Osteocyte (in vitro differentiated cells): ENCODE measurements around the gene C1orf50. TPM values are rescaled to one million over a fixed set of nuclear protein-coding genes. Genes with fewer than 3 reads are reported as not detected.

Experiments
- DNase-seq: peaks from one replicate; pipeline ENCODE4 v3.0.0; 2021; ENCODE audit warnings: mixed read lengths; ENCODE audit not compliant: unreplicated experiment; ENCODE audit errors: extremely low spot score
- H3K27ac Mint-ChIP-seq: one replicate; pipeline ENCODE4 v1.8.0; 2021; ENCODE audit warnings: mild to moderate bottlenecking, mixed read lengths; ENCODE audit not compliant: unreplicated experiment
- H3K27me3 Mint-ChIP-seq: one replicate; pipeline ENCODE4 v1.8.0; 2021; ENCODE audit warnings: mixed read lengths; ENCODE audit not compliant: unreplicated experiment
- H3K36me3 Mint-ChIP-seq: one replicate; pipeline ENCODE4 v1.8.0; 2021; ENCODE audit warnings: mixed read lengths; ENCODE audit not compliant: unreplicated experiment
- H3K4me1 Mint-ChIP-seq: one replicate; pipeline ENCODE4 v1.8.0; 2021; ENCODE audit warnings: mixed read lengths; ENCODE audit not compliant: unreplicated experiment
- H3K4me3 Mint-ChIP-seq: one replicate; pipeline ENCODE4 v1.8.0; 2021; ENCODE audit warnings: mild to moderate bottlenecking, moderate library complexity, mixed read lengths; ENCODE audit not compliant: unreplicated experiment
- H3K9me3 Mint-ChIP-seq: one replicate; pipeline ENCODE4 v1.8.0; 2021; ENCODE audit warnings: mixed read lengths; ENCODE audit not compliant: unreplicated experiment
- total RNA-seq: library from RNA; stranded (reverse); gene quantifications from 2 replicates; pipeline ENCODE4 v1.2.1, GENCODE V29; 2021
- TF ChIP-seq, protein P1 (sequence below): fragments of 200-600 bp; sonication (generic); IDR thresholded peaks from 2 replicates; pipeline ENCODE4 v1.5.0; 2021; ENCODE audit warnings: antibody characterized with exemption, mild to moderate bottlenecking, moderate library complexity

The C1orf50 gene
- total RNA-seq, 1 donor from 2014 or later, result 5.6 TPM

DNA sequence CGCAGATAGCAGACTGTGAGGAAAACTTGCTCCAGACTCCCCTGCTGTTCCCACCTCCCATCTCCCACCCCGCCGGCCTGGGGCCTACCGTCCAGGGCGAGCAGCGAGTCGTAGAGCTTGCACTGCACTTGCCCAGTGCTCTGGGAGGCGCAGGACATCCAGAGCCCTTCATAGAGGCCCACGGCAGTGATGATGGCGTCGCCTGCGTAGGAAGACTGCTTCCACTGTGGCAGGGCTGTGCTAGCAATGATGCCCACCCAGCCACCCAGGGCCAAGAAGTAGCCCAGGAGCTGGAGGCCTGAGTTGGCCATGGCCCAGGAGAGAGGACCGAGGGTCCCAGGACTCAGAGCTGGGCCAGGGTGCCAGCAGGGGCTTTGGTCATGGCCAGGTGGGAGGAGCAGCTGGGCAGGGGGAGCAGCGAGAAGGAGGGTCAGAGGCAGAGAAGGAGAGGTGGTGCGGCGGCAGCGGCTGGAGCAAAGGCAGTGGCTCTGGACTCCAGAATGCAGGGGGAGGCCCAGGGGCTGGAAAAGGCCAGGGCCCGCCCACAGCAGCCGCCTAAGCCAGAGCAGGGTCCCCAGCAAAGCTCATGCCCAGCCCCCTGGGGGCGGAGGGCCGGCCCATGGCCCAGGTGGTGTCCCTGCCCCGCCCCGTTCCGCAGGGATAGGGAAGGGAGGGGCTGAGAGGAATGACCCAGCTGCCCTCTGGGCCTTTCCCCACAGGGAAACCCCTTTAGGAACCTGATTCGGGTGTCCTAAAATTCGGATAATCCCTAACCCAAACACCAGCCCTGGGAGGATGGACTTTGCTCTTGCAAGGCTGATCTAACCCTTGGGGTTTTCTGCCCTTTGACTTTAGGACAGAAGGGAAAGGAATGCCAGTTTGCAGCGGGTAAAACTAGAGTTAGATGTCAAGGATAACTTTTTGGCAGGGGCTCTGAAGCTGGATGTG, 27.0 kb upstream of the C1orf50 start, which contains the start of gene CLDN19:
Gene CLDN19 (minus strand): TSS at position 484 of the 948 bp plus-strand sequence. CDS start 173 bp downstream, at position 311.
- no peak within 1 kb of the TSS for H3K4me3 Mint-ChIP-seq
- H3K9me3 Mint-ChIP-seq, result no peaks in the 10 kb centered on the region
- H3K36me3 Mint-ChIP-seq, result no peaks in the 10 kb centered on the region
- peaks cover 21% of the 10 kb centered on the region for H3K4me1 Mint-ChIP-seq
- no peaks in the 10 kb centered on the region for H3K27me3 Mint-ChIP-seq
- TF ChIP-seq, protein P1, sequence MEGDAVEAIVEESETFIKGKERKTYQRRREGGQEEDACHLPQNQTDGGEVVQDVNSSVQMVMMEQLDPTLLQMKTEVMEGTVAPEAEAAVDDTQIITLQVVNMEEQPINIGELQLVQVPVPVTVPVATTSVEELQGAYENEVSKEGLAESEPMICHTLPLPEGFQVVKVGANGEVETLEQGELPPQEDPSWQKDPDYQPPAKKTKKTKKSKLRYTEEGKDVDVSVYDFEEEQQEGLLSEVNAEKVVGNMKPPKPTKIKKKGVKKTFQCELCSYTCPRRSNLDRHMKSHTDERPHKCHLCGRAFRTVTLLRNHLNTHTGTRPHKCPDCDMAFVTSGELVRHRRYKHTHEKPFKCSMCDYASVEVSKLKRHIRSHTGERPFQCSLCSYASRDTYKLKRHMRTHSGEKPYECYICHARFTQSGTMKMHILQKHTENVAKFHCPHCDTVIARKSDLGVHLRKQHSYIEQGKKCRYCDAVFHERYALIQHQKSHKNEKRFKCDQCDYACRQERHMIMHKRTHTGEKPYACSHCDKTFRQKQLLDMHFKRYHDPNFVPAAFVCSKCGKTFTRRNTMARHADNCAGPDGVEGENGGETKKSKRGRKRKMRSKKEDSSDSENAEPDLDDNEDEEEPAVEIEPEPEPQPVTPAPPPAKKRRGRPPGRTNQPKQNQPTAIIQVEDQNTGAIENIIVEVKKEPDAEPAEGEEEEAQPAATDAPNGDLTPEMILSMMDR, result no peak
- H3K27ac Mint-ChIP-seq, result no peak within 1 kb of the TSS
- no peak for DNase-seq

DNA sequence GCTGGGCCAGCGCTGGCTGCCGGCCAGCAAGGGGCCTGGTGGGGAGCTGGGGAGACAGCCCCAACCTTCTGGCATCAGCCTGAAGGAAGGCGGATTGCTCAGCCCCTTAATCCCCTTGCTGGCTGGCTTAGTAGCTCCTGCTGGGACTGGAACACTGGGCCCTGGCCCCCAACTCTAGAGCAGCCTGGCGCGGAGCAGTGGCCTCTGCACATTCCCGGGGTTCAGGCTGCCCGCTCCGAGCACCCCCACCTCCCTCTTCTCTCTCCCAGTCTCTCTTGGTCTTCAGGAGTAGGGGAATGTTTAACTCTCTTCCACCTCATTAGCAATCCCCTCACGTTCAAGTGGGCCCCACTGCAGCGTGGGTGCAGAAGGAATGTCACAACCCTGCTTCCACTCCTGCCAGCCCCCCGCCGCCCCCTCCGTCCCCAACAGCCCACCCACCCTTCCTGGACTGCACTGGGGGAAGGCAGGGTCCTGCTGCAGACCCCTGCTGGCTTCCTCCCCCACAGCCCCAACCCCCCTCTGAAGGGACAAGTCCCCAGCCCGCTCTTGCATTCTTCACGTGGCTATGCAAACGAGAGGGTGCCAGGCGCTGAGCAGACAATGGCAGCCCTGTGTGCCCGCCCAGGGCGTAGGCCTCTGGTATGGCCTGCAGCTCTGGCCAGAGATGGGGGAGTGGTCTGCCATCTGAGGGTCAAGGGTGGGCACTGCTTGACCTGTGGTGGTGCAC, 26.0 kb upstream of the C1orf50 start:
- no peak for DNase-seq
- Mint-ChIP-seq H3K36me3 (peaks cover 3% of the 10 kb centered on the region), H3K27ac (no peak overlapping the region), H3K4me1 (peaks cover 21% of the 10 kb centered on the region), H3K27me3 (no peaks in the 10 kb centered on the region), H3K9me3 (no peaks in the 10 kb centered on the region), H3K4me3 (no peak overlapping the region)
- TF ChIP-seq, protein P1, result no peak

DNA sequence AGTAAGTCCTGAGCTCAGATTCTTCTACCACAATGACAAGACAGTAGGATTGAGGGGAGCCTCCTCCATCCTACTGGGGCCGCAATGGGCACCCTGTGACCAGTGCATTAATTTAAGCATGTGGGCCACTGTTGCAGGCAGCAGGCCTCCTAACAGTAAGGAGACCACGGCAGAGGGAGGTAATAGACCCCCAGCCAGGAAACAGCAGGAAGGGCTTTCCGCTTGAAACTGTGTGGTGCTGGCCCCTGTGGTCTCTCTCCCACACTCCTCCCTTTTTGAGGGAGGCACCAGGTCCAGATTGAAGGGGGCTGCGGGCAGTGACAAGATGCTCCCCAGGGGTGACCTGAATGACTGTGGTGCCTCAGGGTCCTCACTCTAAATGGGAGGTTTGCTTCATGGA, 25.3 kb upstream of the C1orf50 start:
- peaks cover 9% of the 10 kb centered on the region for H3K36me3 Mint-ChIP-seq

DNA sequence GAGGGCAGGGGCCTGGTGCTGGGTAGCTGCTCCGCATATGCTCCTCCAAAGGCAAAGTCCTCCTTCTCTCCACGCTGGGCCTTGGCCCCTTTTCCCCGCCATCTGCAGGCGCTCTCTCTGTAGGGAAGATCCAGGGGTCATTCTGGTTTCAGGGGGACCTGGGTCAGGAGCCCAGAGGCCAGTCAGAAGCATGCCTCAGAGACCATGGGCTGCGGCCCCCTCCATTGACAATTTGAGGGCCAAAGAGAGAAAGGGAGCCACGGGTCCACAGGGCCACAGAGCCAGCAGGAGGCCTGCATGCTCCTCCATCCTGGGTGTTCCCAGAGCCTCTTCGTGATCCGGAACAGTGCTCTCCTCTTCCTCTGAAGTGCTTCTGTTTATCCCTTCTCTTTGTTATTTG, 24.9 kb upstream of the C1orf50 start:
- no peak for DNase-seq

More for the DNA sequence above, 25.3 kb upstream of the C1orf50 start:
- Mint-ChIP-seq H3K9me3 (no peaks in the 10 kb centered on the region), H3K4me3 (no peak overlapping the region), H3K4me1 (peaks cover 21% of the 10 kb centered on the region), H3K27ac (no peak overlapping the region), H3K27me3 (no peaks in the 10 kb centered on the region)
- TF ChIP-seq, protein P1, result no peak
- DNase-seq, result no peak

More for the DNA sequence above, 24.9 kb upstream of the C1orf50 start:
- H3K4me3 Mint-ChIP-seq, result no peak overlapping the region
- no peak overlapping the region for H3K27ac Mint-ChIP-seq
- peaks cover 20% of the 10 kb centered on the region for H3K4me1 Mint-ChIP-seq
- TF ChIP-seq, protein P1, result no peak
- H3K36me3 Mint-ChIP-seq, result peaks cover 13% of the 10 kb centered on the region
- H3K9me3 Mint-ChIP-seq, result no peaks in the 10 kb centered on the region
- no peaks in the 10 kb centered on the region for H3K27me3 Mint-ChIP-seq
